Non-pigmented ciliary epithelial cell (primary cell): ENCODE measurements around the gene NF1.

ENCODE experiments used
- DNase-seq: peaks from one replicate; pipeline ENCODE4 v3.0.0-alpha.2; 2010; ENCODE audit warnings: low read depth

The NF1 gene

GRCh38 chr17:31386542-31387075, 291.8 kb downstream of the NF1 start:
- no peak for DNase-seq

GRCh38 chr17:31387438-31387837, 292.7 kb downstream of the NF1 start:
- no peak for DNase-seq

DNA sequence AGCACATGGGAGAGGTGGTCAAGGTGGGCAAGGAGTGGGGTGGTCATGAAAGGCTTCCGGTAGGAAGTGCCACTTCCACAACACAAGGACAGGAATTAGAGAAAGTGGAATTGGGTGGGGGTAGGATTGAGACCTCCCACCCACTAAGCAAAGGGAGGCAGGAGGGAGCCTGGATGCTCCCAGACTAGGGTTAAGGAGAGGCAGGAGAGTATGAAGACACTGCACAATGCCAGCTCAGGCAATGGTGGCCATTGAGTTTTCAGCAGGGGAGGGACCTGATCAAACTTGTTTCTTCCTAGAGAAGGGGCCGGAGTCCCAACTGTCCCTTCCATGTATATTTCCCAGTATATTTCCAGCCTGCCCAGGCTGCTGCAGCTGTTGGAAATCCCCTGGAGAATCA, 293.6 kb downstream of the NF1 start:
- no peak for DNase-seq

GRCh38 chr17:31388770-31389656, 294.2 kb downstream of the NF1 start:
- no peak for DNase-seq

GRCh38 chr17:31389657-31390381, 295.0 kb downstream of the NF1 start:
- DNase-seq = no peak

GRCh38 chr17:31390426-31390747, 295.6 kb downstream of the NF1 start:
- no peak for DNase-seq

- DNase-seq = no peak
Measured at GRCh38 chr17:31390748-31391495, 296.1 kb downstream of the NF1 start.

- DNase-seq = no peak
Measured at GRCh38 chr17:31391496-31391949, 296.7 kb downstream of the NF1 start, which contains the start of gene RAB11FIP4. Gene RAB11FIP4, plus strand, starts transcription at chr17:31391675. Its CDS starts 178 bp downstream, at chr17:31391853.

GRCh38 chr17:31392002-31392855, 297.5 kb downstream of the NF1 start:
- no peak for DNase-seq

DNA sequence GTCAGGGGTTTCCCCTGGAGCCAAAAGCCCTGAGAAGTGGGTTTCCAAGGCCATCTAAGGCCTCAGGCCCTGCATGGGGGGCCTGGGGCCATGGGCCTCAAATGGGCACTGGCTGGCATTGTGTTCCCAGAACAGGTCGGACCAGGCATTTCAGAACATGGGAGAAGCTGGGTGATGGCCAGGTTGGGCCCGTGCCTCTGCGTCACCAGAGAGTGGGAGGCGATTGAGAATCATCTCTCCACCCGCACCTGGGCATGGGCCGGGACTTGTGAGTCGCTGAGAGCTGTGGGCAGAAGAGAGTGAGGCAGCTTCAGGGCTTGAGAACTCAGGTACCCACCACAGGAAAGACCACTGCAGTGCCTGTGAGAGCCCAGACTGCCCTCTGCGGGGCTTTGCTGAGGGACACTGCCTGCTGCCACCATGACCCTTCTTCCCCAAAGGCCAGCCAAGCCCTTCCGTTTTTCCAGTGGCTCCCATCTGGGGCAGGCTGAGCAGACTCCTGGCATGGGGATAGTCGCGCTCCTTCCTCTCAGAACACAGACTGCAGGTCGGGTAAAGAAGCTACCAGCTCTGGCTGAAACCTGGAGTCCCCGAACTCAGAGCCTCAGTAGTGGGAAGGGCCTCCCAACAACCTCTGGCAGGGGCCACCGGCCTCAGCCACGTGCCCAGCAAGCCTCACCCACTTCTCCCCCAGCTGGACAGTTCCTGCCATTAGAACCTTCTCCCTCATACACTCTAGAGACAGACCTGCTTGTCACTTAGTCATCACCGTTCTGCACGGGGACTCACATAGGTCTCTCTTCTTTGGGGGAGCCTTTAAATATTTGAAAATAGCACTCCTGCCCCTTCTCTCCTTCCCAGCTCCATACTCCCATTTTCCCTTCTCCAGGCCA, 298.3 kb downstream of the NF1 start:
- no peak for DNase-seq

GRCh38 chr17:31393749-31394146, 299.0 kb downstream of the NF1 start:
- no peak for DNase-seq

DNA sequence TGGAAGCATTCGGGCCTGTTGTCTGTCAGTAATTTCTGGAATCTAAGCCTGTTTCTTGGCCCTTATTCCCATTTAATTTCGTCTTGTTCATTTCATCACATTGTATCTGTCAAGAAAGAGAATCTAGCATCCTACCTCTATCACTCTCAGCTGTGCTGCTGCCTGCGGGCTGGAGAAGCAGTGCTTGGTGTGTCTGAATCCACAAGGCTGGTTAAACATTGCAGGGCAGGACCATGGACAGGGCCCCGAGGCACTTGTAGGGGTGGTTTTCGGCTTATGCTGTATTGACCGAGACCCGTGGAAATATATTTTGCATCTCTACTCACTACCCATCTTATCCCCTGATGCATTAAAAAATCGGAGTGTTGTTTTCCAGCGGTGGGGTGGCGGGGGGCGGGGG, 299.8 kb downstream of the NF1 start:
- DNase-seq = peak; percentile 19

- DNase-seq = no peak
Measured at GRCh38 chr17:31397256-31397939, 302.6 kb downstream of the NF1 start.

DNA sequence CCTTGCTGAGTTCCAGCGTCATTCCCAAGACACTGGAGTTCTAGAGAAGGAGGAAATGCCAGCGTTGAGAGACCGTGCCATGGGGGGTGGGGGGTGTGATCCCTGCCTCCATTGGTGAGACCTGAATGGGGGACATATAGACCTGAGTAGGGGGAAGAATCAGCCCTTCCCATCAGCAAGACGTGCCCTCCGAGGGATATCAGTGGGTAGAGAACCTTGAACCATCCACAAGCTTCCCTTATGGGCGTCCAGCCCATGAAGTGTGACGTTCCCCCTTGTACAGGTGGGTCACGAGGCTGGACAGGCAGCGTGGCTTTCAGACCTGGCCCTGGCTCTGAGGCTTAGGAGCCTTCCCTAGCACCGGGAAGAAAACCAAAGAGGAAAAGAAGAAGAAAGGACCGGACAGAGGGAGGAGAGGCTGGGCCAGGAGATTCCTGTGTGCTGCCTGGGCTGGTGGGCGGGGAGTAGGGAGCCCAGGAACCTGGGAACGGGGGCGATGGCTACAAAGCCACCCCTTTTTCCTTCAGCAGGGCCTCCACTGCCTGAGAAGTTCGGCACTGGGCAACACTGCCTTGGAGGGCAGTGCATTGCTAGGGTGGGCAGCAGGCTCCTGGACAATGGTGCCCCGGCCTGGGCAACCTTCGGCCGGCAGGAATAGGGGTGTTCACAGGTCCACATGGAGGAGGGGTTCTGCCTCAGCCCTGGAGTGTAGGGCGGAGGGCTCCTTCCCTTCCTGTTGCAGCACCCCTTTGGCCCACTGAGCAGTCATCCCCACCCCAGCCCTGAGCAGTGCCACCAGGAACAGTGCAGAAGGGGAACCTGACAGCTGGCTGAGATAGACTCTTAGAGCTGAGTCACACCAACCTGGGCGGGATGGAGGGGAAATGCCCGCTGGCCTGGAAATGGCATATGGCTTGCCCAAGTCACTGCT, 303.9 kb downstream of the NF1 start:
- no peak for DNase-seq

GRCh38 chr17:31400481-31400950, 305.7 kb downstream of the NF1 start:
- DNase-seq = no peak

DNA sequence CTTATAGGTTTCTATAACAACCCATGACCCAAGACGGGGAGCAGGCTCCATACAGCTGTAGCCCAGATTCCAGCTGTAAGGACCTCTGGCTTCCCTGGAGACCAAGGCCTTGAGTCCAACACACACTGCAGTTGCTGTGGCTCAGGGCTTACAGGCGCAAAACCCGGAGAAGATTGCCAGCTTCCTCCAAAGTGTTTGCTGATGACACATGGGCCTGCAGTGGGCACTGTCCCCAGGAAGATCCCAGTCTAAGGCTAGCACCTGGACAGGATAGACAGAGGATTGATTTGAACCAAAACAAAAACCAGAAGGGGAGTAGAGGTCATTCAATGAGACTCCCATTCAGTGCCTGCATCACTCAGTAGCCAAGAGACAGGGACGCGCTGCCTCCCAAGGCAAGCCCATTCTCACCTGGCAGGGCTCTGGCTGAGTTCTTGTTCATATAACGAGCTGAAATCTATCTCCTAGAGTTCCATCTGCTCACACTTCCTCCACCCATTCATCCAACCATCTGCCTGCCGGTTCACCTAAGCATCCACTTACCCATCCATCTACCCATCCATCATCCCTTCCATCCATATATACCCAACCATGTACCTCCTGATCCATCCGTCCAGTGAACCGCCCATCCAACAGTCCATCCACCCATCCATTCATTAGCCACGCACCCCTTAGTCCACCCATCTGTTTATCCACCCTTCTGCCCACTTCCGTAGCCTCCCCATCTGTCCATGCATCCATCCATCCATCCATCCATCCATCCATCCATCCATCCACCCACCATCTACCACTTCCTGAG, 306.9 kb downstream of the NF1 start:
- DNase-seq = no peak
